NCI-H2227 (cell line): Measurements from ENCODE around the gene ANXA11.
"Not testable (repeated sequence)": the region's sequence is repeated elsewhere in the genome, so short reads cannot be mapped to it uniquely, and the experiment has no call there.

Experiments
- DNase-seq: peaks from one replicate; lab custom pipeline; 2025; ENCODE audit not compliant: unreplicated experiment; lab: John Stamatoyannopoulos, UW

ANXA11 gene

DNA sequence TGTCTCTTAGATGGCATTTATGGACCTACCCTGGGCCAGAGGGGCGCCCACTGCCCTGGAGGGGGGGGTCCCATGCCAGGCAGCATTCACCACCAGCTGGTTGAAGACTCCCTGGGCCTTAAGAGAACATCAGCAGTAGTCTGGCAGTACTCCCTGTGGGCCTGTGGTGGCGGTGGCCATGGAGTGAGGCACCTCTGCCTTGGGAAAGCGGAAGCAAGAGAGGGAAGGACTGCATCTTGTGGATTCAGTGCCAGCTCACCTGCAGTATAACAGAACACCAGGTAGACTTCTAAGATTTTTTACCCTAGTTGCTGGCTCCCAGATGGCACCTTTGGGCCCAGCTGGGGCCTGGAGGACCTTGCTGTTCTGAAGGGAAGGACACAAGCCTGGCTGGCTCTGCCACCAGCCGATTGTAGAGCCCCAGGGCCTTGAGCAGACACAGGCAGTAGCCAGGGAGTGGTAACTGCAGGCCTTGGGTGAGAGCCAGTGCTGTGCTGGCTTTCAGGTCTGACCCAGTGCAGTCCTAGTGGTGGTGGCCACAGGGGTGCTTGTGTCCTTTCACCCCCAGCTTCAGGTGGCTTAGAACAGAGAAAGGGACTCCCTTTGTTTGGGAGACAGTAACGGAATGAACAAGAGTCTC, 57.1 kb downstream of the ANXA11 start:
- DNase-seq = no peak

DNA sequence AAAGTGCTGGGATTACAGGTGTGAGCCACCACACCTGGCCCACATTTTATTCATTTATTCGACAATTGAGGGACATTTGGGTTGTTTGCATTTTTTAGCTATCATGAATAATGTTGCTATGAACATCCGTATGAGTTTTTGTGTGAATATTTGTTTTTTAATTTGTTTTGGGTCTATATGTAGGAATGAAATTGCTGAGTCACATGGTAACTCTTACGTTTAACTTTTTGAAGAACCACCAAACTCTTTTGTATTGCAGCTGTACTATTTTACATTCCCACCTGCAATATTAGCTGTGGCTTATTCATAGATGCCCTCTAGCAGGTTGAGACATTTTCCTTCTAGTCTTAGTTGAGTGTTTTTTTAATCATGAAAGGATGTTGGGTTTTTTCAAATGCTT, 58.4 kb downstream of the ANXA11 start:
- no peak for DNase-seq

DNA sequence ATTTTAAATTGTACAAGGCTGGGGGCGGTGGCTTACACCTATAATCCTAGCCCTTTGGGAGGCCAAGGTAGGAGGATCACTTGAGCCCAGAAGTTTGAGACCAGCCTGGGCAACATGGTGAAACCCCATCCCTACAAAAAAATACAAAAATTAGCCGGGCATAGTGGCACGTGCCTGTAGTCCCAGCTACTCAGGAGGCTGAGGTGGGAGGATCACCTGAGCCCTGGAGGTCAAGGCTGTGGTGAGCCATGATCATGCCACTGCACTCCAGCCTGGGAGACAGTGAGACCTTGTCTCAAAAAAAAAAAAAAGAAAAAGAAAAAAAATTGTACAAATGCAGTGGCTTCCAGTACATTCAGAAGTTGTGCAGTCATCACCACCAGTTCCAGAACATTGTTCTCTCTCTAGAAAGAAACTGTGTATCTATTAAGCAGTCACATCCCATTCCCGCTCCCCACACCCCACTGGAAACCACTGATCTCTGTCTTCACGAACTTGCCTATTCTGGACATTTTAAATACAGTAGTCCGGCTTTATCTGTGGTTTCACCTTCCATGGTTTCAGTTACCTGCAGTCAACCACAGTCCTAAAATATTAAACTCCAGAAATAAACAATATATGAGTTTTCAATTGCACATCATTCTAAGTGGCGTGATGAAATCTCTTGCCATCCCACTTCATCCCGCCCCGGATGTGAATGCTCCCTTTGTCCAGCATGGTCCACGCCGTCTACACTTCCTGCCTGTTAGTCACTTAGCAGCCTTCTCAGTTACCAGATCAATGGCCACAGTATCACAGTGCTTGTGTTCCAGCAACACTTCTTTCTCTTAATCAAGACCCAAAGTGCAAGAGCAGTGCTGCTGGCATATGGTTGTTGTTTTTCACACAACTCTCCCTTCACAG, 59.7 kb downstream of the ANXA11 start:
- not testable (repeated sequence) for DNase-seq

- no peak for DNase-seq
Measured at GRCh38 chr10:80144696-80145131, 60.6 kb downstream of the ANXA11 start.

DNA sequence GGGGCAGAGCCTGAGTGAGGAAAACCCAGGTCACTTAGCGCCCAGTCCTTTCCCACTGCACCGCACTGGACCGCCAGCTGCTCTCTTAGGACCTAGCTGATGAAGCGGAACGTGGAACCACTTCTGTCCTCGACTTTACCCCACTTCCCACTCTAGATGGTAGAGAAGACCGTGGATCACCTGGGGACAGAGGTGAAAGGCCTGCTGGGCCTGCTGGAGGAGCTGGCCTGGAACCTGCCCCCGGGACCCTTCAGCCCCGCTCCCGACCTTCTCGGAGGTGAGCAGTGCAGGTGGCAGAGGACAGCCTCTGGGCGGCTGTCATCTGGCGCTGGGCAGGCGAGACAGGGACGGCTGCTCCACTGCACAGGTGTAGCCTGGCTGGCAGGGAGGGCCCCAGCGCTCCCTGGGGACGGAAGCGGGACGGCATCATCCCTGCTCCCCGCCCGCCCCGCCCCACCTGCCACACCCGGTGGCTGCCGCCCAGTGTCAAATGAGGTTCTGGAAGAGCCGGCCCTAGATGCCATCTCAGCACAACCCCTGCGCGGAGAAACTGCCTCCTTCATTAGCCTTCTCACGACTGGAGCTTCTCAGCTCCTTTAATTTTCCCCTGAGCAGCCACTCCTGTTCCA, 61.2 kb downstream of the ANXA11 start:
- DNase-seq = no peak

DNA sequence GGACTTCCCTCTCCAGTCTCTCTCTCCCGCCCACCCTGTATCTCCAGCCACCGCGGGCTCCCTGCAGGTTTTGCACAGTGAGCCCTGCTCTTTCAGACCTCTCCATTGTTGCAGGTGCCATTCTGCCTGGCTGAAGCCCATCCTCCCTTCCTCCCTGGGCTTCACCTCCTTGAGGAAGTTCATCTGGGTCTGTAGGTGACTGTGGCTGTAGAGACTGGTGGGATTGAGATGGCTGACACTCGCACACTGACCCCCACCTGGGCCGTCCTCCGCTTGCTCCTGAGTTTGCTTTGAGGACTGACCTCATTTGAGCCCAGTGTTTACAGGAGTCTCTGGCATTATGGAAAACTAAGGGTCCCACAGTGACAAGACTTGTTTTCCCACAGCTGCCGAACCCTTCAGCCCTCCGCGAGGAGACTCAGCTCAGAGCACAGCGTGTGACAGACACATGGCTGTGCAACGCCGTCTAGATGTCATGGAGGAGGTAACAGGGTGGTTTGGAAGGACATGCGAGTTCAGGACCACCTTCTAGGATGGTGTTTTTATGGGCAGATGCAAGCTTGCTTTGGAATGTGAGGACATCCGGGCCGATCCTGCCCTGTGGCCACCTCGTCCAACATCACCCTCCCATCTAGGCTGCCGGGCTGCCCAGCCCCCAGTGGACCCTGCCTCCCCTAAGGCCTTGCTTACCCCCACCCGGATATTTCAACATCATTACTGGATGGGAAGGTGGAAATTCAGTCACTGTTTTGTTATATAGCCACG, 63.5 kb downstream of the ANXA11 start:
- DNase-seq = no peak

DNA sequence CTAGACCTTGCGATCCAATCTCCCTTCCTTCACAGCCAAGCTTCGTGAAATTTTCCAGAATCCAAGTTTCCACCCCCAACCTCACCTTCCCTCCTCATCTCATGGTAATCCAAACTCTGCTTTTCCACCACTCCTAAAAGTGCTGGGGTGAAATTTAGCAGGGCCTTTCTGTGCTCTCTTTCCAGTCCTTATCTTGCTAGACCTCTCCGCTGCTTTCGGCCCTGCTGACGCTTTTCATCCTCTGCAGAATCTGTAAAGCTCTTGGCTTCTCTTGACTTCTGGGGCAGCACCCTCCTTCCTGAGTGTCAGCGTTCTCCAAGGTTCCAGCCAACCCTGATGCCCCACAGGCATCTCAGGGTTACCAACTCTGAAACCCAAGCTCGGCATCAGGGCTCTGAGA, 65.1 kb downstream of the ANXA11 start:
- DNase-seq = no peak

DNA sequence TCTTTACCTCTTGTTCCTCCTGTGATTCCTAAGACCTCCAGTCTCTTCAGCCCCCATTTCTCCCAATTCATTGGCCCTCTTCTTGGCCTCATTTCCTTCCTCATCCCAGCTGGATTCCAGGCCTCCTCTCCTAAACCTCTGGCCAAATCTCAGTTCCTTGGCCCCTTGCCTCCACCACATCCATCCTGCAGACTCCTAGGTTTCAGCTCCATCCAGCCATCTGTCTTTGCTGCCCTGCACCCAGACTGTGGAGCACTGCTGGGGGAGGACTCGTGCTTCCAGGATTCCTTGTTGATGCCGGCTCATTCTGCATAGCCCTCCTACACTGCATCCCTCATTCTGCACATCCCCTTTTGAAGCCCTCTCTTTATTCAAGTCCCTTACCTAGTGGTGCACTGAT, 66.1 kb downstream of the ANXA11 start:
- no peak for DNase-seq

DNA sequence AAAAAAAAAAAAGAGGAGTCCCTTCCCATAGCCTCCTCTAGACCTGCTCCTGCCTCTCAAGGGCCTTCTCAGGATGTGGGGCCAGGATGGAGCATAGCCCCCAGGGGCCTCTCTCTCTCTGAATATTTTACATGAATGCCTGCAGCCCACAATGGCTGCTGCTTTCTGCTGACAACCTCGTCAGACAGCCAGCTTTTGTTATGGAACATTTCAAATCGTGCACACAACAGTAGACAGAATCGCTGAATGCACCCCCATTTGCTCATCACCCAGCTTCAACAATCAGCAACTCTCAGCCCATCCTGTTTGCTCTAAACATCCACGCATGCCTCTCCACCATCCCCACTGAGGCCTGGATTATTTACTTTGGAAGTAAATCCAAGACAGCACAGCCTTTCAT, 67.4 kb downstream of the ANXA11 start:
- DNase-seq = no peak

- DNase-seq = no peak
Measured at GRCh38 chr10:80137031-80137862, 68.1 kb downstream of the ANXA11 start.

DNA sequence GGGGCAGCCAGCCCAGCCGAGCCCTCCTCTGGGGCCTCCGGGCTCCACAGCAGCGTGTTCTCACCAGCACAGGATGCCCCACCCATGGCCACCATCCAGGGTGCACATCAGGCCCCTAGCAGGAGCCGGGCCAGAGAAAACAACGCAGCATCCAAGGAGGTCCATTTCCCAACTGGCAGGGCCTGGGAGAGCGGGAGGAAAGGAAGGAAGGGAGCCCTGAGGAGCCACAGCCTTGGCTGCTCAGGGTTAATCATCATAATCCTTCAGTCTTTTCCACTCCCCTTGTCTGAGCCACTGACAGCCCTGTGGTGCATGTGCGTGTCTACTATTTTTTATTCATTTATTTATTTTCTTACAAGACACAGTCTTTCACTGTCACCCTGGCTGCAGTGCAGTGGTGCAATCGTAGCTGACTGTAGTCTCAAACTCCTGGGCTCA, 69.2 kb downstream of the ANXA11 start:
- DNase-seq = no peak

- DNase-seq = not testable (repeated sequence)
Measured at GRCh38 chr10:80133687-80134086, 71.7 kb downstream of the ANXA11 start.

DNA sequence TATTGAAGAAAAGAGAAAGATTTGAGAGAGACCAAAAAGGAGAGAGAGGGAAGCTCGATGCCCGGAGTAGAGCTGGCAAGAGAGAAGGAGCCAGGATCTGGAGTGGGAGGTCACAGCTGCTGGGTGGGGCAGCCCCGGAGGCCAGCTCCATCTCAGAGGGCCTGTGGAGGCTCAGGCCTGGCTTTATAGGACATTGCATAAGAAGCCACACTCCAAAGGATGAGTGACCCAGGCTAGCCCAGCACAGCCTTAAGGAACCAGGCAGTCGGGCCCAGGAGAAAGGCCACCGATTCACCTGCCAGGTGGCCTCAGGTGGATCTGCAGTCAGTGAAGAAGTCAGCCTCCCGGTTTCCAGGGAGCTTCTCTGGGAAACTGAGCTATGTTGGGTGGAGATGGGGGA, 72.1 kb downstream of the ANXA11 start:
- DNase-seq = no peak

DNA sequence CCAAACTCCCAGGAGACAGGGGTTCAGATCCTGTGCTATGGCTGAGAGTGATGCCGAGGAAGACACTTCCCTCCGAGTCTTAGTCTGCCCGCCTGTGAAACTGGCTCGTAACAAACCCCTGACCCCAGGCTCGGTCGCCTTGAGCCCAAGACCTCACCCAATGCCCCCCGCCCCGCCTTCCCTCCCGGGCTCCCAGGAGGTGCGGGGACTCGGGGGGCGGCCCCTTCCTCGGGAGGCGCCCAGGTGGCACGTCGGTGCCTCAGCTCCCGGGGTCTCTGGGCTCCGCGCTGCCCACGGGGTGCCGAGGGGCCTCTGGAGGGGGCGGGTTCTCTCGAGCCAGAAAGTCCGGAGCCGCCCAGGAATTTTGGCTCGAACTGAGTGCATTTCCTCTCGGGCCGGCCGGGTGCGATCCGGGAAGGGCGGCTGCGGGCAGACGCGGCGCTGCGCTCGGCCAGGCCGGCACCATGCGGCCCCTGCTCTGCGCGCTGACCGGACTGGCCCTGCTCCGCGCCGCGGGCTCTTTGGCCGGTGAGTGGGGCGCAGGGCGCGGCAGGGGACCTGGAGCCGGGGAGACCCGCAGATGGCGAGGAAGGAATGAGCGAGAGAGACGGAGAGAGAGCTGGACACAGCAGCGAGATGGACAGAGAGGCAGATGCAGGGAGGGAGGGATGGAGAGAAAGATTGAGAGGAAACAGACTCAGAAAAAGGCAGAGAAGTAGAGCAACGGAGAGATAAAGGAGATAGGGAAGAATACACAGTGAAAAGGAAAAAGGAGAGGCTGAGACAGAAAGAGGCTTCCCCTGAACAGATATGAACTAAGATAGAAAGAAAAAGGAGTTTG, 72.8 kb downstream of the ANXA11 start, which contains the start of gene PLAC9:
Gene PLAC9, plus strand, starts transcription at position 432 of the 841 bp plus-strand sequence. Its CDS starts 33 bp downstream, at position 465.
- DNase-seq = no peak

GRCh38 chr10:80131499-80131901, 73.8 kb downstream of the ANXA11 start:
- no peak for DNase-seq

GRCh38 chr10:80126876-80127275, 78.5 kb downstream of the ANXA11 start:
- DNase-seq = no peak

DNA sequence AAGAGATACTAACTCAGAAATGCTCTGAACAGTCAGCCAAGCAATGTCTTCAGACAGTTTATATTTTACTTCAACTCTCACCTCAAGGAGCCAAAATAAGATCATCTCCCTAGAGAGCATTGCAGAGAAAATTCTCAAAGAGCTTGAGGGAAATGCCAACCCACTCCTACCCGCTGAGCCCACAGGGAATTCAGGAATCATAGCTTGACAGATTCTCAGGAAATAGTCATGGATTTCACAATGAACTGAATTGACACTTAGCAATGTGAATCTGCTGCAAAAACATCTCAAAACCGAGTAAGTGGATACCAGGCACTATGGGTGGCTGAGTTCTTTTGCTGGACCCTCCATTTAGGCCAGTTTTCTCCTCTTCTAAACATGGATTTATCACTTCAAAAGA, 82.6 kb downstream of the ANXA11 start:
- no peak for DNase-seq

GRCh38 chr10:80122110-80122710, 83.1 kb downstream of the ANXA11 start:
- no peak for DNase-seq

- DNase-seq = no peak
Measured at GRCh38 chr10:80118669-80119068, 86.7 kb downstream of the ANXA11 start.
